ENCODE measurements around the gene MED12.

- no peak for TF ChIP-seq POLR2AphosphoS5 (IDR thresholded peaks at IDR 0.05)
- TF ChIP-seq CTCF (IDR thresholded peaks at IDR 0.05) = no peak
- no peak for TF ChIP-seq POLR2A (IDR thresholded peaks at IDR 0.05)
- no peak for TF ChIP-seq EP300 (IDR thresholded peaks at IDR 0.05)
These were observed 56.4 kb downstream of the MED12 start for GRCh38 chrX:71174795-71175194.
